NCI-H1105 treated with DMSO at 0.1 percent for 48 hours (cell line): ENCODE results near the gene PODNL1.
"Not testable (repeated sequence)": the region's sequence is repeated elsewhere in the genome, so short reads cannot be mapped to it uniquely, and the experiment has no call there.

ENCODE experiments used
- DNase-seq: peaks from one replicate; lab custom pipeline; 2025; lab: John Stamatoyannopoulos, UW

Gene PODNL1

GRCh38 chr19:13972368-13973155 is 34.3 kb upstream of the PODNL1 start:
- no peak for DNase-seq

- DNase-seq, result not testable (repeated sequence)
Measured at GRCh38 chr19:13971868-13972267, 33.7 kb upstream of the PODNL1 start.

GRCh38 chr19:13969897-13970296 is 31.7 kb upstream of the PODNL1 start:
- no peak for DNase-seq

- DNase-seq, result no peak
Measured at GRCh38 chr19:13968999-13969398, 30.8 kb upstream of the PODNL1 start.

GRCh38 chr19:13968383-13968935 is 30.2 kb upstream of the PODNL1 start:
- no peak for DNase-seq

- DNase-seq, result not testable (repeated sequence)
Measured at GRCh38 chr19:13967206-13967605, 29.0 kb upstream of the PODNL1 start.

- no peak for DNase-seq
Measured at GRCh38 chr19:13966684-13967128, 28.5 kb upstream of the PODNL1 start.

GRCh38 chr19:13965926-13966683 is 27.9 kb upstream of the PODNL1 start:
- no peak for DNase-seq

GRCh38 chr19:13965377-13965896 is 27.2 kb upstream of the PODNL1 start:
- no peak for DNase-seq

GRCh38 chr19:13964776-13965175 is 26.6 kb upstream of the PODNL1 start:
- no peak for DNase-seq

GRCh38 chr19:13963603-13964105 is 25.4 kb upstream of the PODNL1 start:
- no peak for DNase-seq

- DNase-seq, result no peak
Measured at GRCh38 chr19:13962699-13963602, 24.7 kb upstream of the PODNL1 start.

- DNase-seq, result no peak
Measured at GRCh38 chr19:13961826-13962698, 23.8 kb upstream of the PODNL1 start.

- DNase-seq, result no peak
Measured at GRCh38 chr19:13960863-13961784, 22.9 kb upstream of the PODNL1 start.

- no peak for DNase-seq
Measured at GRCh38 chr19:13959962-13960862, 22.0 kb upstream of the PODNL1 start.

GRCh38 chr19:13959141-13959961 is 21.1 kb upstream of the PODNL1 start:
- no peak for DNase-seq

- DNase-seq, result no peak
Measured at GRCh38 chr19:13958043-13958442, 19.8 kb upstream of the PODNL1 start.
